ENCODE results near the gene DBX1. TPM values are rescaled to one million over a fixed set of nuclear protein-coding genes. Genes with fewer than 3 reads are reported as not detected.

DBX1 gene
- not detected for total RNA-seq
- polyA plus RNA-seq = not detected
- long read RNA-seq, donor 1 = 0 reads
- long read RNA-seq, donor 2 = 0 reads

- no peak for DNase-seq
Observed at GRCh38 chr11:20160425-20161229, at the start of gene DBX1. Gene DBX1, minus strand, starts transcription at chr11:20160475. Its CDS starts 151 bp downstream, at chr11:20160324.

DNA sequence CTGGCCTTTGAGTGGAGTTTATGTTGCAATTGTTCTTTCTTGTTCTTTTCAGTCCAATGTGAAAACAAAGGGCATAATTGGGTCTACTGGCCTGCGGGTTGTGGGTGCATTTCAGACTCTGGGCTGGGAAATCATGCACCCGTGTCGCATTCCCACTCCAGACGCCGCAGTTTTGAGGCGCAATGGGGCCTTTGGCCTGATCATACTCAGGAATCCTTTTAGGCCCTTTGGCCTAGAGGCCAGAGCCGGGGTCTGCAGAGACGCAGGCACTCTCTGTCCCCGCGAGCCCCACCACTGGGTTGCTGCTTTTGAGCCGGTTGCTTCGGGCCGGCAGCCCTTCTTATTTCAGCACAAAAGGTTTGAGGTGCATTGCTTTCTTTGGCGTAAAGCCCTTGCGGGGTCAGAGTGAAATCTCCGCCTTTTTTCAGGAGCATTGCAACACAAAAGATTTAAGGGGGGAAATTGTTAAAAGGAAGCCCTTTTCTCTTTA is 48.4 kb upstream of the DBX1 start:
- TF ChIP-seq, protein P1, sequence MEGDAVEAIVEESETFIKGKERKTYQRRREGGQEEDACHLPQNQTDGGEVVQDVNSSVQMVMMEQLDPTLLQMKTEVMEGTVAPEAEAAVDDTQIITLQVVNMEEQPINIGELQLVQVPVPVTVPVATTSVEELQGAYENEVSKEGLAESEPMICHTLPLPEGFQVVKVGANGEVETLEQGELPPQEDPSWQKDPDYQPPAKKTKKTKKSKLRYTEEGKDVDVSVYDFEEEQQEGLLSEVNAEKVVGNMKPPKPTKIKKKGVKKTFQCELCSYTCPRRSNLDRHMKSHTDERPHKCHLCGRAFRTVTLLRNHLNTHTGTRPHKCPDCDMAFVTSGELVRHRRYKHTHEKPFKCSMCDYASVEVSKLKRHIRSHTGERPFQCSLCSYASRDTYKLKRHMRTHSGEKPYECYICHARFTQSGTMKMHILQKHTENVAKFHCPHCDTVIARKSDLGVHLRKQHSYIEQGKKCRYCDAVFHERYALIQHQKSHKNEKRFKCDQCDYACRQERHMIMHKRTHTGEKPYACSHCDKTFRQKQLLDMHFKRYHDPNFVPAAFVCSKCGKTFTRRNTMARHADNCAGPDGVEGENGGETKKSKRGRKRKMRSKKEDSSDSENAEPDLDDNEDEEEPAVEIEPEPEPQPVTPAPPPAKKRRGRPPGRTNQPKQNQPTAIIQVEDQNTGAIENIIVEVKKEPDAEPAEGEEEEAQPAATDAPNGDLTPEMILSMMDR (IDR thresholded peaks at IDR 0.05) = no peak
- ATAC-seq = no peak
- H3K4me1 ChIP-seq = no peaks in the 10 kb centered on the region

More at GRCh38 chr11:20160425-20161229, at the start of gene DBX1:
- intact Hi-C loops (cut with DNase I) = no loop called here
- Histone ChIP-seq H3K4me3 (no peak within 1 kb of the TSS), H3K36me3 (ENCODE audit: insufficient read depth in 1 of 2, low read depth in 1 of 2) (no peaks in the 10 kb centered on the region), H3K27me3 (ENCODE audit: insufficient read depth in 3 of 3, low read length in 2 of 3) (peaks cover 0 to 99% (median 54%) of the 10 kb centered on the region in 3 donors), H3K27ac (no peak within 1 kb of the TSS), H3K4me1 (no peaks in the 10 kb centered on the region), H3K9me3 (no peaks in the 10 kb centered on the region)
- ATAC-seq = no peak
- 14 to 22% (median 16%) methylated on average over 30 of the region's 30 CpGs for WGBS, 3 donors
- TF ChIP-seq, protein P1 (IDR thresholded peaks at IDR 0.05) = no peak

DNA sequence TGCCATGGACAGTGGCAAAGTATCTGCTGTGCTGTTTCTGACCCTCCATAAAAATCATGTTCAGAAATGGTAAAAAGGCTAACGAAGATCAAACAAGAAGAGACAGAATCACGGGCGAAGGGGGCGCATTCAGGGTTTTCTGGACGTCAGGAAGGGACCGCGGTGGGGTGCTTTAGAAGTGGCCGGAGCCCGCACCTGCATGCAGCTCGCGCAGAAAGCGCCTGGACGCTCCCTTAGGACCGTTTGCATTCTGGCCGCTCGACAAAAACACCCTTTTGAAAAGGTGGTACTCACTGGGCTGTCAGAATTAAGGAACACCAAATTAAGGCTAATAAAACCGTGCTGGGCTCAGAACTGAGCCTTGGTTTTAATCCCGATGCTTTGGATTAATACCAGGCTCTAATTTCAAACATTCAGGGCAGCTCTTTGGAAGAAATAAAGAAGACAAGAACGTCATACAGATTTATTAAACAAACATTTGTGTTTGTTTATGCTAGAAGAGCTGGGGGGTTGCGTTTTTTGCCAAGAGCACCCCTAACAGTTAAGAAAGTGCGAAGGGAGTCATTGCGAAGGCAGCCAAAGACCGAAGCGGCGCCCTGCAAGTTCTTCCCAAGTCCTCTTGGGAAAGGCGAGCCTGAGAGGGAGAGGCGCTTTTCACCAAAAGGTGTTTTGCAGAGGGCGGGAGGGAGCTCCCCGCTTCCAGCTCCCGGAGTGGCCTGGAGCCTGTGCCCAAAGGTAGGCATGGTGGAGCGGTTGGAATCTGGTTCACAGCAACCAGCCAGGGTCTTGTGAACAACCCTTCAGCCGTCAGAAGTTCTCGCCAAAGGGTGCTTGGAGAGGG is 47.7 kb upstream of the DBX1 start:
- Histone ChIP-seq H3K27ac (no peak overlapping the region), H3K36me3 (ENCODE audit: insufficient read depth in 1 of 2, low read depth in 1 of 2) (no peaks in the 10 kb centered on the region), H3K4me1 (no peaks in the 10 kb centered on the region), H3K4me3 (no peak overlapping the region), H3K9me3 (no peaks in the 10 kb centered on the region), H3K27me3 (ENCODE audit: insufficient read depth in 3 of 3, low read length in 2 of 3) (peaks cover 0 to 13% (median 2%) of the 10 kb centered on the region in 3 donors)
- TF ChIP-seq, protein P1 (IDR thresholded peaks at IDR 0.05) = no peak
- 56 to 63% (median 61%) methylated on average over 33 of the region's 33 CpGs for WGBS, 3 donors
- intact Hi-C loops (cut with DNase I) = no loop called here
- no peak for DNase-seq
- ATAC-seq = no peak

More for the DNA sequence above, 48.4 kb upstream of the DBX1 start:
- H3K36me3 ChIP-seq (ENCODE audit: insufficient read depth in 1 of 2, low read depth in 1 of 2) = no peaks in the 10 kb centered on the region
- H3K27me3 ChIP-seq (ENCODE audit: insufficient read depth in 3 of 3, low read length in 2 of 3) = peaks cover 0 to 13% (median 2%) of the 10 kb centered on the region in 3 donors
- WGBS, 3 donors = 55 to 72% (median 64%) methylated on average over 16 of the region's 16 CpGs
- H3K4me3 ChIP-seq = no peak overlapping the region
- no peaks in the 10 kb centered on the region for H3K9me3 ChIP-seq
- no peak for DNase-seq
- H3K27ac ChIP-seq = no peak overlapping the region
- intact Hi-C loops (cut with DNase I) = no loop called here

DNA sequence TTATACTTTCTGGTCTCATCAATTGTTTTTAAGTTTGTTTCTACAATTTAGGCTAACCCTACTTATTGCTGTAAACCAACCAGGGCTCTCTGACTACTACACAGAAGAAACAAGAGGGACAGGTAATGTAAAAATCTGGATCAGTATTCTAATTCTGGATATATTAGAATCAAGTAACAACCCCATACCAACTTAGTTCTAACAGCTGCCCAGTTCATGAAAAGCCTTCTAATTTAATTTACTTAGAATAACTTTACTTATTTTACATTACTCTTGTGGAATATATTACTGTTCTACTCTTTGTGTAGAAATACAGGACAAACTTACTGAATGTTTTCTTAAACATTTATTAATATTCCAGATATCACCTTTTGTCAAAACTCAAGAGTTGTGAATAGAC is 45.5 kb upstream of the DBX1 start:
- ATAC-seq (no peak), DNase-seq (no peak)
- H3K36me3 ChIP-seq (ENCODE audit: insufficient read depth in 1 of 2, low read depth in 1 of 2) = no peaks in the 10 kb centered on the region
- peaks cover 0 to 13% (median 2%) of the 10 kb centered on the region in 3 donors for H3K27me3 ChIP-seq (ENCODE audit: insufficient read depth in 3 of 3, low read length in 2 of 3)
- H3K27ac ChIP-seq = no peak overlapping the region
- H3K9me3 ChIP-seq = no peaks in the 10 kb centered on the region
- TF ChIP-seq, protein P1 (IDR thresholded peaks at IDR 0.05) = no peak
- no peaks in the 10 kb centered on the region for H3K4me1 ChIP-seq
- intact Hi-C loops (cut with DNase I) = no loop called here
- H3K4me3 ChIP-seq = no peak overlapping the region
